A549 (cell line): Measurements from ENCODE around the gene ADORA1. TPM values are rescaled to one million over a fixed set of nuclear protein-coding genes. Genes with fewer than 3 reads are reported as not detected.

ENCODE experiments used
- ATAC-seq, 2 experiments: fragments of 200-7000 bp in 1 of 2; fragments of >200 bp in 1 of 2; cut with Nextera tagmentation in 1 of 2; cut with Tn5 transposase in 1 of 2; 3 replicates each; pipeline versions ENCODE4 v1.8.0 to v1.9.1; 2018 to 2020; ENCODE audit warnings: mild to moderate bottlenecking in 1 of 2, moderate library complexity in 1 of 2
- CTCF ChIA-PET: fragments of 300-600 bp; sonication (Branson Sonifier 250); formaldehyde crosslinking; extraction: SDS; loops from one replicate; lab custom pipeline; 2021; ENCODE audit warnings: antibody characterized with exemption, inconsistent platforms; lab: Yijun Ruan, JAX
- POLR2A ChIA-PET: fragments of 350-600 bp; formaldehyde crosslinking; extraction: SDS; loops from one replicate; lab custom pipeline; 2021; ENCODE audit warnings: antibody characterized with exemption, inconsistent platforms; lab: Yijun Ruan, JAX
- DNase-seq, 2 experiments: peaks; one replicate each; pipeline versions ENCODE4 v3.0.0 to v3.0.0-alpha.2; 2011 to 2016; ENCODE audit warnings: low read depth in 1 of 2, low spot score in 1 of 2
- FAIRE-seq: peaks from 2 replicates; lab custom pipeline; 2011; peaks lifted over from hg19 to GRCh38; lab: Jason Lieb, UNC
- H3K27ac ChIP-seq, 2 experiments: fragments of >200 bp; sonication (Bioruptor Twin); formaldehyde crosslinking; 3 replicates each; pipeline ENCODE4 v1.5.1; 2016 to 2017
- H3K4me1 ChIP-seq: fragments of >200 bp; sonication (Bioruptor Twin); formaldehyde crosslinking; 3 replicates; pipeline ENCODE4 v1.6.1; 2016
- H3K4me2 ChIP-seq: fragments of >200 bp; sonication (Bioruptor Twin); formaldehyde crosslinking; 3 replicates; pipeline ENCODE4 v1.6.1; 2016
- H3K4me3 ChIP-seq: fragments of >200 bp; sonication (Bioruptor Twin); formaldehyde crosslinking; 3 replicates; pipeline ENCODE4 v1.5.1; 2016
- H3K9me3 ChIP-seq: fragments of >200 bp; sonication (Bioruptor Twin); formaldehyde crosslinking; 3 replicates; pipeline ENCODE4 v1.6.1; 2016
- ATOH8 ChIP-seq: fragments of 250-450 bp; sonication (Bioruptor Pico); IDR thresholded peaks from 2 replicates; pipeline ENCODE4 v1.5.0; 2020; ENCODE audit warnings: low read depth, mild to moderate bottlenecking, moderate library complexity
- BCL3 ChIP-seq: fragments of >200 bp; sonication (Bioruptor Twin); formaldehyde crosslinking; IDR thresholded peaks from 3 replicates; pipeline ENCODE4 v1.6.1; 2016
- CBX2 ChIP-seq: fragments of 200-600 bp; sonication (generic); IDR thresholded peaks from 2 replicates; pipeline ENCODE4 v1.6.1; 2016; ENCODE audit warnings: low read depth, mild to moderate bottlenecking, borderline replicate concordance
- CTCF ChIP-seq: fragments of >200 bp; sonication (Bioruptor Twin); formaldehyde crosslinking; IDR thresholded peaks from 3 replicates; pipeline ENCODE4 v1.5.1; 2016
- EHF ChIP-seq: fragments of 250-450 bp; sonication (Bioruptor Pico); IDR thresholded peaks from 2 replicates; pipeline ENCODE4 v1.5.0; 2020; ENCODE audit warnings: mild to moderate bottlenecking
- EHMT2 ChIP-seq: fragments of 200-600 bp; sonication (generic); IDR thresholded peaks from 2 replicates; pipeline ENCODE4 v1.6.1; 2016; ENCODE audit warnings: antibody characterized with exemption, low read depth, mild to moderate bottlenecking, moderate library complexity
- ELK1 ChIP-seq: fragments of 150-350 bp; IDR thresholded peaks from 2 replicates; pipeline ENCODE4 v1.6.1; 2014; ENCODE audit warnings: low read depth, mild to moderate bottlenecking, low read length
- ESRRA ChIP-seq: fragments of 150-350 bp; IDR thresholded peaks from 2 replicates; pipeline ENCODE4 v1.6.1; 2014; ENCODE audit warnings: mild to moderate bottlenecking, low read length, borderline replicate concordance
- GATA3 ChIP-seq: IDR thresholded peaks from 2 replicates; pipeline ENCODE4 v1.6.1; 2012; ENCODE audit warnings: borderline replicate concordance
- HES2 ChIP-seq: fragments of >200 bp; sonication (Bioruptor Twin); formaldehyde crosslinking; IDR thresholded peaks from 2 replicates; pipeline ENCODE4 v1.6.1; 2016
- HOXB5 ChIP-seq: fragments of 250-450 bp; sonication (Bioruptor Pico); IDR thresholded peaks from 2 replicates; pipeline ENCODE4 v1.5.0; 2020; ENCODE audit warnings: mild to moderate bottlenecking, moderate library complexity
- JUN ChIP-seq, 2 experiments: fragments of >200 bp; sonication (Bioruptor Twin); formaldehyde crosslinking; IDR thresholded peaks; 2 replicates in 1 of 2; 3 replicates in 1 of 2; pipeline ENCODE4 v1.6.1; 2016 to 2017
- JUNB ChIP-seq: fragments of >200 bp; sonication (Bioruptor Twin); formaldehyde crosslinking; IDR thresholded peaks from 2 replicates; pipeline ENCODE4 v1.6.1; 2016
- PBX3 ChIP-seq: IDR thresholded peaks from 2 replicates; pipeline ENCODE4 v1.6.1; 2012
- PHF8 ChIP-seq: fragments of 200-600 bp; sonication (generic); IDR thresholded peaks from 2 replicates; pipeline ENCODE4 v1.6.1; 2016; ENCODE audit warnings: low read depth, mild to moderate bottlenecking, antibody characterized with exemption, moderate library complexity, borderline replicate concordance
- RCOR1 ChIP-seq: fragments of 150-350 bp; IDR thresholded peaks from 2 replicates; pipeline ENCODE4 v1.6.1; 2014; ENCODE audit warnings: antibody characterized with exemption, low read length, low read depth
- RFX5 ChIP-seq: fragments of 450-650 bp; IDR thresholded peaks from 2 replicates; pipeline ENCODE4 v1.7.1; 2014; ENCODE audit warnings: antibody characterized with exemption, mild to moderate bottlenecking, moderate library complexity
- SMC3 ChIP-seq: fragments of >200 bp; sonication (Bioruptor Twin); formaldehyde crosslinking; IDR thresholded peaks from 3 replicates; pipeline ENCODE4 v1.6.1; 2018; ENCODE audit warnings: inconsistent platforms
- USF2 ChIP-seq: fragments of 450-650 bp; IDR thresholded peaks from 2 replicates; pipeline ENCODE4 v1.6.1; 2014; ENCODE audit warnings: antibody characterized with exemption
- WGBS: methylation state at CpG from one replicate; pipeline ENCODE4 v1.1.6; 2017; ENCODE audit errors: missing lambda C conversion rate; 5-methylcytosine and 5-hydroxymethylcytosine counted together
- polyA plus RNA-seq, 4 experiments: library from polyadenylated mRNA; depleted of rRNA in 3 of 4; stranded (reverse); fragments of >200 nt; fragmentation: RNase III in 1 of 4; extraction: RNeasy Plus Mini Kit Qiagen cat#74134 plus additional on column Dnase treatment in 1 of 4; gene quantifications; 2 replicates in 3 of 4; 3 replicates in 1 of 4; pipeline ENCODE4 v1.2.3, GENCODE V29; 2011 to 2017

The ADORA1 gene
- polyA plus RNA-seq, 2 of the 4 experiments (the other 2 are of a cell fraction): 0.48 to 2.4 TPM

GRCh38 chr1:203089001-203089650, 38.4 kb upstream of the ADORA1 start:
- WGBS: 30% methylated on average over 6 of the region's 7 CpGs
- 0 out of 3 replicates have a peak, but pooled peaks cover 4% of the 10 kb centered on the region for H3K4me1 ChIP-seq
- ChIA-PET CTCF (interaction anchor here (0.9 to 1.8 kb wide), 5 partner anchors 10 to 128 kb away, joined by 3 to 6 read pairs (median 3); no protein-coding TSS in a partner anchor), POLR2A (no interaction called here)
- FAIRE-seq: no peak
- no peak for DNase-seq
- no peak overlapping the region for H3K27ac ChIP-seq
- H3K4me2 ChIP-seq: no peak overlapping the region
- peaks cover 5% of the 10 kb centered on the region; the same call in 2 of the 3 replicates for H3K9me3 ChIP-seq
- no peak overlapping the region for H3K4me3 ChIP-seq
- TF ChIP-seq RFX5 (no peak), CBX2 (no peak), GATA3 (no peak), PHF8 (no peak), EHF (no peak), CTCF (no peak), ELK1 (no peak)
- ATAC-seq: no peak

GRCh38 chr1:203089651-203090045, 37.9 kb upstream of the ADORA1 start:
- DNase-seq (no peak), ATAC-seq (no peak), FAIRE-seq (no peak)
- peaks cover 10% of the 10 kb centered on the region for H3K9me3 ChIP-seq
- no peaks in the 10 kb centered on the region for H3K4me1 ChIP-seq
- H3K27ac ChIP-seq: no peak overlapping the region
- WGBS: 63% methylated on average over 5 of the region's 7 CpGs
- POLR2A ChIA-PET: no interaction called here
- TF ChIP-seq RCOR1 (no peak), PBX3 (no peak), ATOH8 (CRISPR knock-in tag) (no peak), USF2 (no peak), JUN (IDR thresholded peaks at IDR 0.05) (no peak), JUNB (no peak), HES2 (no peak), ELK1 (no peak), ESRRA (no peak), BCL3 (no peak), HOXB5 (CRISPR knock-in tag) (no peak), CBX2 (no peak), PHF8 (no peak), EHMT2 (no peak), SMC3 (no peak)
- H3K4me2 ChIP-seq: no peak overlapping the region
- CTCF ChIA-PET: interaction anchor here (1.1 to 1.8 kb wide), 2 partner anchors 28 to 127 kb away, joined by 3 to 6 read pairs; no protein-coding TSS in a partner anchor
- H3K4me3 ChIP-seq: no peak overlapping the region
